Suprapubic skin (tissue), 4 donors: ENCODE measurements around the gene XYLT1. TPM values are rescaled to one million over a fixed set of nuclear protein-coding genes. Genes with fewer than 3 reads are reported as not detected.

Experiments
- DNase-seq, 2 donors: peaks; one replicate each; pipeline ENCODE4 v3.0.0-alpha.2; 2019; ENCODE audit warnings: low spot score in 2 of 2
- H3K27ac ChIP-seq: fragments of 200-600 bp; sonication (generic); one replicate; pipeline ENCODE4 v1.5.1; 2019
- H3K27me3 ChIP-seq: fragments of 200-600 bp; sonication (generic); one replicate; pipeline ENCODE4 v1.5.1; 2019
- H3K36me3 ChIP-seq: fragments of 200-600 bp; sonication (generic); one replicate; pipeline ENCODE4 v1.5.1; 2019
- H3K4me1 ChIP-seq: fragments of 200-600 bp; sonication (generic); one replicate; pipeline ENCODE4 v1.5.1; 2019
- H3K4me3 ChIP-seq: fragments of 200-600 bp; sonication (generic); one replicate; pipeline ENCODE4 v1.5.1; 2019; ENCODE audit warnings: mild to moderate bottlenecking
- H3K9me3 ChIP-seq: fragments of 200-600 bp; sonication (generic); one replicate; pipeline ENCODE4 v1.5.1; 2019
- EP300 ChIP-seq: sonication (generic); formaldehyde crosslinking; IDR thresholded peaks from one replicate; pipeline ENCODE4 v1.6.1; 2017; ENCODE audit warnings: antibody characterized with exemption
- POLR2A ChIP-seq, 2 donors: fragments of 450-650 bp; IDR thresholded peaks; one replicate each; pipeline ENCODE4 v1.6.1; 2017; ENCODE audit warnings: antibody characterized with exemption in 2 of 2, mild to moderate bottlenecking in 2 of 2, moderate library complexity in 2 of 2
- POLR2AphosphoS5 ChIP-seq, 3 donors: sonication (generic); formaldehyde crosslinking; IDR thresholded peaks; one replicate each; pipeline ENCODE4 v1.6.1; 2017; ENCODE audit warnings: antibody characterized with exemption in 3 of 3
- WGBS: methylation state at CpG from one replicate; pipeline ENCODE4 v1.1.5; 2018; 5-methylcytosine and 5-hydroxymethylcytosine counted together
- total RNA-seq, 4 donors: library from RNA; depleted of rRNA; stranded (reverse); fragments of >200 nt; gene quantifications; one replicate each; pipeline ENCODE4 v1.1.0, GENCODE V29; 2016
- TF ChIP-seq, protein P1 (sequence below), 2 donors: fragments of 200-600 bp in 1 of 2; fragments of 450-650 bp in 1 of 2; sonication (generic) in 1 of 2; IDR thresholded peaks; one replicate each; pipeline ENCODE4 v1.5.1; 2016 to 2019; ENCODE audit warnings: antibody characterized with exemption in 2 of 2, mild to moderate bottlenecking in 1 of 2, moderate library complexity in 1 of 2

The XYLT1 gene
- total RNA-seq, 4 donors from 2014 or later = 23.5 to 30.6 (median 25.7) TPM

DNA sequence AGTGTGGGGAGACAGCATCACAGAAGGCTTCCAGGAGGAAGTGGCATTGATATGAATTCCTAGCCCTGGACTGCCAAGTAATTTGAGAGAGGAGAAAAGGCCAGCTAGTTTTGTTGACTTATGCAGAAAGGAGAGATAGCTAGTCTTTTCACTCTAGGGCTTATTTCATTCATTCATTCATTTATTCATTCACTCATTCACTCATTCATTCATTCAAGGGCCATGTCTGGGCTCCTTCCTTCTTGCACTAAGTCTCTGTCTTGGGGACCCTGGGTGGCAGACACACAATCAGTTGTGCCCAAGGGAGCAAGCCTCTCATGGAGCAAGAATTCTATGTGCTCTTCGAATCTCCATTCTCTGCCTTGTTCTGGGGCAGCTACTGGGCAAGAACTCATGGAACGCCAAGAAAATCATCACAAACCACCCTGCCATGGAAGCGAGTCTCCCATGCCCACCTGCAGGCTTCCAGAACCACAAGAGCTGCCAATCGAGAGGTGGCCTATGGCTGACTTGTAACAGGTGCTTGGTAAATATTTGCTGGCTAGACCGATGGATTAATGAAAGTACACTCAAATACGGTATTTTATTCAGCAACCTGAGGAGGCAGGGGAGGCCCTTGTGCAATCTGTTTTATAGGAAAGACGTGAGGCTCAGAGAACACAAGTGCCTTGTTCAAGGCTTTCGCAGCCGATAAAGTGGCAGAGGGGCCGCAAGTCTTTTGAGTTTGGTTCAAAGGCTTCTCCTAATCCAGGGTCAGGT lies 223.6 kb downstream of the XYLT1 start:
- H3K27me3 ChIP-seq = no peaks in the 10 kb centered on the region
- TF ChIP-seq POLR2AphosphoS5 (IDR thresholded peaks at IDR 0.05) (no peak), EP300 (no peak), POLR2A (IDR thresholded peaks at IDR 0.05) (no peak)
- TF ChIP-seq, protein P1, sequence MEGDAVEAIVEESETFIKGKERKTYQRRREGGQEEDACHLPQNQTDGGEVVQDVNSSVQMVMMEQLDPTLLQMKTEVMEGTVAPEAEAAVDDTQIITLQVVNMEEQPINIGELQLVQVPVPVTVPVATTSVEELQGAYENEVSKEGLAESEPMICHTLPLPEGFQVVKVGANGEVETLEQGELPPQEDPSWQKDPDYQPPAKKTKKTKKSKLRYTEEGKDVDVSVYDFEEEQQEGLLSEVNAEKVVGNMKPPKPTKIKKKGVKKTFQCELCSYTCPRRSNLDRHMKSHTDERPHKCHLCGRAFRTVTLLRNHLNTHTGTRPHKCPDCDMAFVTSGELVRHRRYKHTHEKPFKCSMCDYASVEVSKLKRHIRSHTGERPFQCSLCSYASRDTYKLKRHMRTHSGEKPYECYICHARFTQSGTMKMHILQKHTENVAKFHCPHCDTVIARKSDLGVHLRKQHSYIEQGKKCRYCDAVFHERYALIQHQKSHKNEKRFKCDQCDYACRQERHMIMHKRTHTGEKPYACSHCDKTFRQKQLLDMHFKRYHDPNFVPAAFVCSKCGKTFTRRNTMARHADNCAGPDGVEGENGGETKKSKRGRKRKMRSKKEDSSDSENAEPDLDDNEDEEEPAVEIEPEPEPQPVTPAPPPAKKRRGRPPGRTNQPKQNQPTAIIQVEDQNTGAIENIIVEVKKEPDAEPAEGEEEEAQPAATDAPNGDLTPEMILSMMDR (IDR thresholded peaks at IDR 0.05) = no peak
- no peaks in the 10 kb centered on the region for H3K36me3 ChIP-seq
- WGBS = 91% methylated on average over 10 of the region's 10 CpGs
- DNase-seq = no peak
- H3K4me1 ChIP-seq = no peaks in the 10 kb centered on the region
- H3K27ac ChIP-seq = no peak overlapping the region
- H3K9me3 ChIP-seq = no peaks in the 10 kb centered on the region
- H3K4me3 ChIP-seq = no peak overlapping the region

DNA sequence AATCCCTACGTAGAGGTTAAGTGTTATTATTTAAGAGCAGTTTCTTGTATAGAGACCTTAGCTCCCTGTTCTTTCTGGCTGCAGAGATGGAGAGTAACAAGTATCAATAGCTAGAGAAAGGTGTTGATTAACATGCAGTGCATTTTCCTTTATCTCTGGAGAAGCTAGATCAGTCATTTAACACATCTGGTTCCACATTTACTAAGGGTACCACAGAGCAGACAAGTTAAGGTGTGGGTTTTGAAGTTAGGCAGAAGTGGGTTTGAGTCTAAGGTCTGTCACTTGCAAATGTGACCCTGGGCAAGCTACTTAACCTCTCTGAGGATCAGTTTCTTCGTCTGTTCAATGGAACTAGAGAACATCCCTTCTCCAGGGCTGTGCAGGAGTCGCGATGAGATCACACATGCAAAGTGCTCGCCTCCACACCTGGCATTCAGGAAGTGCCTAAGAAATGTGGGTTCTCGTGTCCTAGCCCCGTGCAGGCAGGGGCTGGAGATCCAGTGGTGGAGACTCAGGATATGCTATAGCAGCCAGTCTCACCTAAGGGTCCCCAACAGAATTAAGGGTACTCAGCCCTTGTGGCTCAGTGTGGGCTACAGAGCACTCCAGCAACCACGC lies 224.4 kb downstream of the XYLT1 start:
- WGBS = 95% methylated on average over 5 of the region's 8 CpGs
- no peak for DNase-seq
- Histone ChIP-seq H3K9me3 (no peaks in the 10 kb centered on the region), H3K27me3 (no peaks in the 10 kb centered on the region), H3K4me3 (no peak overlapping the region), H3K36me3 (no peaks in the 10 kb centered on the region), H3K4me1 (no peaks in the 10 kb centered on the region), H3K27ac (no peak overlapping the region)
- TF ChIP-seq POLR2A (IDR thresholded peaks at IDR 0.05) (no peak), POLR2AphosphoS5 (IDR thresholded peaks at IDR 0.05) (no peak), EP300 (no peak)
- TF ChIP-seq, protein P1 (IDR thresholded peaks at IDR 0.05) = no peak

DNA sequence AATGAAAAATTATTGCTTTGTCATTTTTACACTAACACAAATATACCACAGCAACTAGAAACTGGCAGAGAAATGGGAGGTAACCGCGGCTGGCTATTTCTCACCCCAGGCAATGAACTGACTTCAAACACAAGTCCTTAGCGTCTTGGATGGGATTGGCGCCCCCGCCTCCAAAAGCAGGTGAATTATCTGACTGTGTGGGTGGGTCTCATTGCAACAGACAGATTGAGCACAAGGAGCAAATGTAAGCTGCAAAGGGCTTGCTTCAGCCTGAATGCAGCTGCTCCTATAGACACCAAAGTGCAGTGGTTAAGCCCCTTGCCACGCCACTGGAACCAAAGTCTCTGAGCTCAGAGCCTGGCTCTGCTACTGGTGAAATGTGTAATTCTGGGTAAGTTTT lies 225.0 kb downstream of the XYLT1 start:
- Histone ChIP-seq H3K36me3 (no peaks in the 10 kb centered on the region), H3K27me3 (no peaks in the 10 kb centered on the region), H3K9me3 (no peaks in the 10 kb centered on the region), H3K4me1 (no peaks in the 10 kb centered on the region), H3K27ac (no peak overlapping the region), H3K4me3 (no peak overlapping the region)
- WGBS = 66% methylated on average over 6 of the region's 6 CpGs
- TF ChIP-seq POLR2A (IDR thresholded peaks at IDR 0.05) (no peak), EP300 (no peak), POLR2AphosphoS5 (IDR thresholded peaks at IDR 0.05) (no peak)
- TF ChIP-seq, protein P1 (IDR thresholded peaks at IDR 0.05) = no peak
- DNase-seq = no peak

DNA sequence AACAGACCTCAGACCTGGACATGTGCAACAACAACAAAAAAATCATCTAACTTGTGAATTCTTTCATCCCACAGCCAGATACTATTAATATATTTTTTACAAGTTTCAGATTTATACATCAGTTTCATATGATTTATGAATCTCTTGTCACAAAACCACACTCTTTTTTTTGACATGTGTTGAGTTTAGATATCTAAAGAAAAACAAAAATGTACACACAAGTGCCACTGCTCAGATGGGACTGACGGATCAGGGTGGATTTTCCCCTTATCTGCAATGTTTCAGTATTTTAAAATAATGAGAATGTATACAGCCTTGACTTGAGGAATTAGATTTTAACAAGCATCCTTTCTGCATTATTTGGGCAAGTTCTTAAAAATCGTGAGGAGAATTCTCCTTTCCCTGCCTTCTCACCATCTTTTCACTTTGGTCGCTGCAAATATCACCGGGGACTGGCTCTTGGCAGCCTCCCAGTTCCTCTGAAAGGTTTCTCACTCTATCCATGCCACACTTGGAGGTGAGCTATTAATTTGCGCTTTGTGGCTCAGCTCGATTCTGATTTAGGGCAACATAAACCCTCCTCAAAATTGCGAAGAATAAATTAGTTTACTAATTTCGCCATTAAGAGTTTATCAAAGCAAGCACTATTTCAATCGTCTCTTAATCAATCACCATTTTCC lies 225.7 kb downstream of the XYLT1 start:
- DNase-seq = no peak
- Histone ChIP-seq H3K27me3 (no peaks in the 10 kb centered on the region), H3K27ac (no peak overlapping the region), H3K4me1 (no peaks in the 10 kb centered on the region), H3K36me3 (no peaks in the 10 kb centered on the region), H3K4me3 (no peak overlapping the region), H3K9me3 (no peaks in the 10 kb centered on the region)
- 76% methylated on average over 9 of the region's 9 CpGs for WGBS
- TF ChIP-seq POLR2A (IDR thresholded peaks at IDR 0.05) (no peak), EP300 (no peak), POLR2AphosphoS5 (IDR thresholded peaks at IDR 0.05) (no peak)
- TF ChIP-seq, protein P1 (IDR thresholded peaks at IDR 0.05) = no peak

DNA sequence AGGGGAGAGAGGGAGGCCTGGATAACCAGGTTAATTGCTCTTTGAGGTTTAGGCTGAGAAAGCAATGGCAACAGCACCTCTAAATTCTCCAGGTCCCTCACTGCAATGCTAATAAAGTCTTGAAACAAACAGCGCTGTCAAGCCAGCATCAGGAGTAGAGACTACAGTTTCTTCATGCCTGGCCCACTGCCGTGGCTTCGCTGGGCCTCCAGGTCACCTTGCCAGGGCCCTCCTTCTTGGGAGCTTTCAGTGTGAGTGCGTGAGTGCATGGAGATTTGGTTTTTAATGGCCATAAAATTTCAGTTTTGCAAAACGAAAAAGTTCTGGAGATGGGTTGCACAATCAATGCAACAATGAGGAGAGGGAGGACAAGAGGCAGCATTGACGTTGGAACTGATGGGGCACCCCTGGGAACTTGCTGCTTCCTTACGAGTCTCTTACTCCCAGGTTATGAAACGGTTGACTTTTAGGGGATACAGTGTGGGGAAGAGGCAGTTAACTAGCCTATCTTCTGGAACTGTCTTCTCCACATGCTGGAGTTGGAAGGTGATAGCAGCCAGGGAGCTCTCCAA lies 229.4 kb downstream of the XYLT1 start:
- WGBS = 87% methylated on average over 8 of the region's 8 CpGs
- H3K27me3 ChIP-seq = no peaks in the 10 kb centered on the region
- peak in 1 of 2 donors; percentile 65 for DNase-seq
- H3K4me1 ChIP-seq = no peaks in the 10 kb centered on the region
- H3K4me3 ChIP-seq = no peak overlapping the region
- TF ChIP-seq POLR2AphosphoS5 (IDR thresholded peaks at IDR 0.05) = no peak
- H3K9me3 ChIP-seq = no peaks in the 10 kb centered on the region
- H3K36me3 ChIP-seq = no peaks in the 10 kb centered on the region
- no peak overlapping the region for H3K27ac ChIP-seq
